Trophoblast cell (in vitro differentiated cells and primary cell): ENCODE results near the gene SPATA31C2.

ENCODE experiments used
- DNase-seq, 2 donors: peaks; one replicate each; pipeline ENCODE4 v3.0.0-alpha.2; 2016
- H2AFZ ChIP-seq: 2 replicates; pipeline ENCODE4 v1.6.1; 2013; ENCODE audit warnings: low read length, moderate library complexity, mild to moderate bottlenecking; ENCODE audit not compliant: insufficient read depth, poor library complexity
- H2AK5ac ChIP-seq: 2 replicates; pipeline ENCODE4 v1.6.1; 2013; ENCODE audit warnings: mild to moderate bottlenecking, low read length
- H2BK120ac ChIP-seq: 2 replicates; pipeline ENCODE4 v1.6.1; 2013; ENCODE audit warnings: low read length, mild to moderate bottlenecking, moderate library complexity; ENCODE audit not compliant: insufficient read depth, poor library complexity
- H2BK12ac ChIP-seq: 2 replicates; pipeline ENCODE4 v1.6.1; 2013; ENCODE audit warnings: mild to moderate bottlenecking, low read length, moderate library complexity
- H2BK5ac ChIP-seq: 2 replicates; pipeline ENCODE4 v1.6.1; 2013; ENCODE audit warnings: low read length, low read depth, moderate library complexity, mild to moderate bottlenecking; ENCODE audit not compliant: poor library complexity
- H3K14ac ChIP-seq: 2 replicates; pipeline ENCODE4 v1.6.1; 2013; ENCODE audit warnings: mild to moderate bottlenecking, low read length
- H3K18ac ChIP-seq: 2 replicates; pipeline ENCODE4 v1.6.1; 2013; ENCODE audit warnings: mild to moderate bottlenecking, low read length
- H3K23ac ChIP-seq: 2 replicates; pipeline ENCODE4 v1.6.1; 2013; ENCODE audit warnings: low read length
- H3K27ac ChIP-seq: 2 replicates; pipeline ENCODE4 v1.5.1; 2013; ENCODE audit warnings: low read depth, mild to moderate bottlenecking, inconsistent platforms, low read length, moderate library complexity
- H3K27me3 ChIP-seq: 2 replicates; pipeline ENCODE4 v1.6.1; 2013; ENCODE audit warnings: inconsistent platforms, mild to moderate bottlenecking, low read length, moderate library complexity; ENCODE audit not compliant: insufficient read depth
- H3K36me3 ChIP-seq, 2 experiments: 1 replicate in 1 of 2; 2 replicates in 1 of 2; pipeline ENCODE4 v1.6.1; 2013; ENCODE audit warnings: low read length in 2 of 2, mild to moderate bottlenecking in 2 of 2, moderate library complexity in 1 of 2; ENCODE audit not compliant: insufficient read depth in 2 of 2, control insufficient read depth in 1 of 2
- H3K4ac ChIP-seq: 2 replicates; pipeline ENCODE4 v1.6.1; 2013; ENCODE audit warnings: low read depth, mild to moderate bottlenecking, low read length, moderate library complexity
- H3K4me1 ChIP-seq, 2 experiments: 1 replicate in 1 of 2; 2 replicates in 1 of 2; pipeline ENCODE4 v1.6.1; 2013; ENCODE audit warnings: low read length in 2 of 2, mild to moderate bottlenecking in 2 of 2, moderate library complexity in 1 of 2; ENCODE audit not compliant: insufficient read depth in 2 of 2, control insufficient read depth in 1 of 2
- H3K4me2 ChIP-seq: 2 replicates; pipeline ENCODE4 v1.6.1; 2013; ENCODE audit warnings: inconsistent platforms, mild to moderate bottlenecking, low read length, moderate library complexity
- H3K4me3 ChIP-seq: 2 replicates; pipeline ENCODE4 v1.5.1; 2013; ENCODE audit warnings: mild to moderate bottlenecking, low read depth, low read length, inconsistent platforms
- H3K79me1 ChIP-seq: one replicate; pipeline ENCODE4 v1.6.1; 2013; ENCODE audit warnings: low read length
- H3K79me2 ChIP-seq: 2 replicates; pipeline ENCODE4 v1.6.1; 2013; ENCODE audit warnings: low read length, mild to moderate bottlenecking; ENCODE audit not compliant: control insufficient read depth, insufficient read depth, poor library complexity
- H3K9ac ChIP-seq: 2 replicates; pipeline ENCODE4 v1.6.1; 2013; ENCODE audit warnings: mild to moderate bottlenecking, low read length
- H3K9me3 ChIP-seq: 2 replicates; pipeline ENCODE4 v1.6.1; 2013; ENCODE audit warnings: low read depth, mild to moderate bottlenecking, control low read depth, inconsistent platforms, low read length; ENCODE audit not compliant: insufficient read depth
- H4K12ac ChIP-seq: 2 replicates; pipeline ENCODE4 v1.6.1; 2013; ENCODE audit warnings: low read depth, mild to moderate bottlenecking, low read length, moderate library complexity
- H4K8ac ChIP-seq: 2 replicates; pipeline ENCODE4 v1.6.1; 2013; ENCODE audit warnings: low read depth, mild to moderate bottlenecking, low read length, moderate library complexity
- H4K91ac ChIP-seq: one replicate; pipeline ENCODE4 v1.6.1; 2013; ENCODE audit warnings: low read depth, mild to moderate bottlenecking, low read length, moderate library complexity
- WGBS: extraction: QIAGEN DNeasy Blood & Tissue Kit; methylation state at CpG from one replicate; pipeline ENCODE4 v1.1.7; 2013; ENCODE audit warnings: missing lambda C conversion rate; ENCODE audit not compliant: insufficient read length, insufficient coverage; ENCODE audit errors: extremely low coverage; 5-methylcytosine and 5-hydroxymethylcytosine counted together

Gene SPATA31C2

DNA sequence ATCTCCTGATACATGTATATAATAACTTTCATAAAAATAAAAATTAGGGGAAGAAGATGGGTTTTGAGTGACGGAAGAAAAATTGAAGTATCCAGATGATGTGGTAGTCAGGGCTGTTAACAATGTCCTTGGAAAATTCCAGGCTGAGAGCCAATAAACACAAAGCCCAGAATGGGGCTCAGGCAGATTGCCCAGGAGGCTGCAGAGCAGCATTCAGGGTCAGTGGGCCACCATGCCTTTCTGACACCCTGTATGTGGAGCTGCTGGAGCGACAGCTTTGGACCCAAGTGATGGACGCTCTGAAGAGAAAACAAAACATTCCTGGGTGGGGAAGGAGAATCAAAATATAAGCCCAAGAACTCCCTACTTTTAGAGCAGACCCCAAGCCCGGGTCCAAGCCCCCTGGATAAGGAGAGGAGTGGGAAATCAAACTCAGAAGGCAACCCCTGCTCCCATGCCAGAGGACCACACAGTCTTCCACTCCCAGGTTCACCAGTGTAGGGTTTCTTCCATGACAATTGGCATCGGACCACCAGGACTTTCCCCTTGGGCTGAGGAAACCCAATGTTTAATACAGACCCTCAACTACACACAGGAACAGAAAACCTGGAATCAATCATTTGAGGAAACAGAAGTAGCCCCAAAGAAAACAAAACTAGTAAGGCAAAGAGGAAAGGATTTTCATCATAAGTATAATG is 45.7 kb upstream of the SPATA31C2 start:
- H4K12ac ChIP-seq = no peak overlapping the region
- peak overlapping the region; percentile 38 for H2BK12ac ChIP-seq
- no peaks in the 10 kb centered on the region for H3K79me2 ChIP-seq
- no peak overlapping the region for H3K4me2 ChIP-seq
- no peak overlapping the region for H2BK120ac ChIP-seq
- H3K79me1 ChIP-seq = no peaks in the 10 kb centered on the region
- H3K9ac ChIP-seq = no peak overlapping the region
- no peak overlapping the region for H3K14ac ChIP-seq
- H3K27me3 ChIP-seq = no peaks in the 10 kb centered on the region
- no peaks in the 10 kb centered on the region for H3K4me1 ChIP-seq
- no peaks in the 10 kb centered on the region for H3K36me3 ChIP-seq
- no peak overlapping the region for H3K23ac ChIP-seq
- H3K18ac ChIP-seq = no peak overlapping the region
- no peaks in the 10 kb centered on the region for H3K9me3 ChIP-seq
- no peak overlapping the region for H4K8ac ChIP-seq
- peak overlapping the region; percentile 13 for H4K91ac ChIP-seq
- H2AFZ ChIP-seq = no peak overlapping the region
- WGBS = 100% methylated on average over 1 of the region's 5 CpGs
- no peak overlapping the region for H2AK5ac ChIP-seq
- no peak overlapping the region for H3K4ac ChIP-seq
- DNase-seq = no peak
- no peak overlapping the region for H2BK5ac ChIP-seq
- H3K27ac ChIP-seq = no peak overlapping the region
- H3K4me3 ChIP-seq = no peak overlapping the region

DNA sequence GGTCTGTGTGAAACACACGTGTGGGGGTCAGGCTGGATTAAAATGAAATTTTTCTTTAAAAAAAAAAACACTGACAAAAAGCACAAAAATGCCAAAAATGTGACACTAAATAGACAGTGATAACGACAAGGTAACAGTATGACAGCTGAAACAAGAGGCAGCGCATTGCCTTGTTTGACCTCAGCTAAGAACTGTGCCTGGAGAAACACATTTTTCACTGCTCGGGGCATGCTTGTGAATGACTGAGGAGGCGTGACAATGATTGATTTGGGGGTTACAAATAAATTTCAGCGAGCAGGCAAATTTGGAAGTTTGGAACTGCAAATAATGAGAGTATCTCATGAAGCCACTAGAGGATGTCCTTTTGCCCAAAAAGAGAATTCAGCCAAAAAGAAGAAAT is 44.2 kb upstream of the SPATA31C2 start:
- Histone ChIP-seq H4K12ac (no peak overlapping the region), H3K4me2 (no peak overlapping the region), H3K9me3 (no peaks in the 10 kb centered on the region), H3K23ac (no peak overlapping the region), H3K18ac (no peak overlapping the region), H2BK120ac (no peak overlapping the region), H3K79me2 (no peaks in the 10 kb centered on the region), H3K36me3 (no peaks in the 10 kb centered on the region), H3K79me1 (no peaks in the 10 kb centered on the region), H3K14ac (no peak overlapping the region), H4K8ac (no peak overlapping the region), H2AK5ac (no peak overlapping the region), H3K27me3 (no peaks in the 10 kb centered on the region), H2AFZ (no peak overlapping the region), H2BK12ac (no peak overlapping the region), H3K27ac (no peak overlapping the region), H3K9ac (no peak overlapping the region), H3K4ac (no peak overlapping the region), H3K4me3 (no peak overlapping the region), H3K4me1 (no peaks in the 10 kb centered on the region), H2BK5ac (no peak overlapping the region), H4K91ac (no peak overlapping the region)
- DNase-seq = peak in 1 of 2 donors; percentile 40
- no CpG with 5 or more reads among the region's 6 CpGs for WGBS

DNA sequence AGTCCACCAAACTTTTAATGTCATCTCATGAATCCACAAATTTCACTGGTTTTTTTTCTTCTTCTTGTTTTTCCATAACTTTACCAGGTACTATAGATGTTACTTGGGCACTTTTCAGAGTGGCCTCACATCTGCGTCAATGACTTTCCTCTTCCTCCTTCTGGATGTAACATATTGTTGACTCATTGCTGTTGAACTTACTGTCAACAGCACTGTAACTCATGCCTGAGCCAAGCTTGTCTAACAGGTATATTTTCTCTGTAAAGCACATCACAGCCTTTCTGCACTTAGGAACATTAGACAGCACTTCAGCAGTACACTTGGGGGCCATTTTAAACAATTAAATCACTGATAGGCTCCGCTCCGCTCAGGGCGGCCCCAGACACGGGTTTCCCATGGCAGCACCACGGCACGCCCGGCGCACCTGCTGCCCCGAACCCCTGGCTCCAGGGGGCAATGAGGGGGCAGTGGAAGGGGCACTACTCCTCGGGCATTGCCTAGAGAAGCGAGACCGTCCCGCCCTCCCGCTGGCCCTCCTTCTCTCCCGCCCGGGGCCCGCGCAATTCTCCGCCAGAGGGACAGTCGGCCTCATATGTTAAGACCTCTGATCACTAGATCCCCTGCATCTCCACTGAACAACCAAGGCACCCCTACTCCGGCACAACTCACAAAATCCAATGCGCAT is 41.9 kb upstream of the SPATA31C2 start:
- Histone ChIP-seq H2BK5ac (no peak overlapping the region), H3K4me2 (no peak overlapping the region), H3K9me3 (no peaks in the 10 kb centered on the region), H3K23ac (no peak overlapping the region), H3K79me1 (no peaks in the 10 kb centered on the region), H2AK5ac (no peak overlapping the region), H3K27me3 (no peaks in the 10 kb centered on the region), H4K8ac (no peak overlapping the region), H3K4me1 (no peaks in the 10 kb centered on the region), H2BK120ac (no peak overlapping the region), H3K36me3 (no peaks in the 10 kb centered on the region), H4K91ac (no peak overlapping the region), H3K27ac (no peak overlapping the region), H2AFZ (no peak overlapping the region), H2BK12ac (no peak overlapping the region), H3K4ac (no peak overlapping the region), H4K12ac (no peak overlapping the region), H3K14ac (no peak overlapping the region), H3K79me2 (no peaks in the 10 kb centered on the region), H3K9ac (no peak overlapping the region), H3K4me3 (no peak overlapping the region), H3K18ac (no peak overlapping the region)
- WGBS = no CpG with 5 or more reads among the region's 23 CpGs
- DNase-seq = no peak

DNA sequence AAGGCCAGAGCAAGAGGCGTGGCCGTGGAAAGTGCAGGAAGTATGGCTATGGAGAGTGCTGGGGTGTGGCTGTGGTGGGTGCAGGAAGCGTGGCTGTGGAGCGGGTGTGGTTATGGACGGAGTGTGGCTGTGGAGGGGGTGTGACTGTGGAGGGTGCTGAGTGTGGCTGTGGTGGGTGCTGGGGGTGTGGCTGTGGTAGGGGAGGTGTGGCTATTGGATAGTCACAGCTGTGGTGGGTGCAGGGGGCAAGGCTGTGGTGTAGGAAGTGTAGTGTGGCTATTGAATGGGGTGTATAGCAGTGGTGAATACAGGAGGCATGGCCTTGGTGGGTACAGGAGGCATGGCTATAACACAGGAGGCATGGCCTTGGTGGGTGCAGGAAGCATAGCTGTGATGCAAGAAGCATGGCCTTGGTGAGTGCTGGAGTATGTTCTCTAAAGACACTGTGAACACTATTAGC is 40.8 kb upstream of the SPATA31C2 start:
- DNase-seq = no peak
- WGBS = no CpG with 5 or more reads among the region's 5 CpGs
- Histone ChIP-seq H3K4ac (no peak overlapping the region), H4K91ac (no peak overlapping the region), H3K36me3 (no peaks in the 10 kb centered on the region), H2BK12ac (peak overlapping the region; percentile 5), H2AK5ac (peak overlapping the region; percentile 85), H3K27me3 (no peaks in the 10 kb centered on the region), H3K18ac (no peak overlapping the region), H3K27ac (no peak overlapping the region), H3K14ac (no peak overlapping the region), H3K4me1 (no peaks in the 10 kb centered on the region), H4K12ac (no peak overlapping the region), H4K8ac (no peak overlapping the region), H3K4me3 (peak overlapping the region; percentile 54), H3K79me2 (no peaks in the 10 kb centered on the region), H3K23ac (no peak overlapping the region), H3K9ac (no peak overlapping the region), H3K79me1 (no peaks in the 10 kb centered on the region), H2BK5ac (no peak overlapping the region), H2AFZ (no peak overlapping the region), H2BK120ac (no peak overlapping the region), H3K9me3 (no peaks in the 10 kb centered on the region), H3K4me2 (no peak overlapping the region)
